Common myeloid progenitor, CD34-positive (primary cell): ENCODE measurements around the gene ITGB3BP.

ENCODE experiments used
- CTCF ChIA-PET: fragments of 350-600 bp; sonication (Branson Sonifier 250); formaldehyde crosslinking; loops from one replicate; lab custom pipeline; 2021; ENCODE audit warnings: antibody characterized with exemption; lab: Charles Lee
- POLR2A ChIA-PET: fragments of 350-600 bp; sonication (Branson Sonifier 250); formaldehyde crosslinking; loops from one replicate; lab custom pipeline; 2021; ENCODE audit warnings: antibody characterized with exemption; lab: Charles Lee
- DNase-seq, 3 donors: peaks; one replicate each; pipeline versions ENCODE4 v3.0.0 to v3.0.0-alpha.2; 2013
- H3K27ac ChIP-seq, 2 experiments: 1 replicate in 1 of 2; 2 replicates in 1 of 2; pipeline ENCODE4 v1.7.0; 2013; ENCODE audit warnings: inconsistent platforms in 2 of 2, low read length in 2 of 2, mild to moderate bottlenecking in 2 of 2, low read depth in 1 of 2, moderate library complexity in 1 of 2; ENCODE audit not compliant: severe bottlenecking in 2 of 2, insufficient read depth in 1 of 2, poor library complexity in 1 of 2
- H3K27me3 ChIP-seq, 5 experiments: replicated peaks in 2 of 5; 1 replicate in 3 of 5; 2 replicates in 2 of 5; pipeline versions ENCODE4 v1.6.1 to v1.7.0; 2013; ENCODE audit warnings: low read length in 4 of 5, mild to moderate bottlenecking in 2 of 5, moderate library complexity in 2 of 5, inconsistent platforms in 1 of 5; ENCODE audit not compliant: insufficient read depth in 5 of 5, control insufficient read depth in 4 of 5
- H3K36me3 ChIP-seq, 4 experiments: 1 replicate in 2 of 4; 2 replicates in 2 of 4; pipeline versions ENCODE4 v1.6.1 to v1.7.0; 2013; ENCODE audit warnings: low read length in 3 of 4, control low read depth in 1 of 4, mild to moderate bottlenecking in 1 of 4; ENCODE audit not compliant: control insufficient read depth in 4 of 4, insufficient read depth in 4 of 4
- H3K4me1 ChIP-seq, 4 experiments: 1 replicate in 3 of 4; 2 replicates in 1 of 4; pipeline versions ENCODE4 v1.6.1 to v1.7.1; 2013; ENCODE audit warnings: low read length in 3 of 4, mild to moderate bottlenecking in 3 of 4, control low read depth in 1 of 4, inconsistent platforms in 1 of 4, moderate library complexity in 1 of 4; ENCODE audit not compliant: control insufficient read depth in 4 of 4, insufficient read depth in 4 of 4; ENCODE audit errors: control extremely low read depth in 1 of 4
- H3K4me3 ChIP-seq, 7 experiments: 1 replicate in 4 of 7; 2 replicates in 3 of 7; pipeline versions ENCODE4 v1.5.1 to v1.7.0; 2013; ENCODE audit warnings: mild to moderate bottlenecking in 7 of 7, low read length in 6 of 7, moderate library complexity in 6 of 7, inconsistent platforms in 2 of 7, low read depth in 2 of 7, control low read depth in 1 of 7; ENCODE audit not compliant: insufficient read depth in 4 of 7, control insufficient read depth in 1 of 7; ENCODE audit errors: extremely low read depth in 1 of 7
- H3K9me3 ChIP-seq, 5 experiments: 1 replicate in 4 of 5; 2 replicates in 1 of 5; pipeline versions ENCODE4 v1.6.1 to v1.7.1; 2013; ENCODE audit warnings: low read length in 4 of 5, mild to moderate bottlenecking in 2 of 5, inconsistent platforms in 1 of 5, low read depth in 1 of 5, moderate library complexity in 1 of 5; ENCODE audit not compliant: control insufficient read depth in 4 of 5, insufficient read depth in 2 of 5; ENCODE audit errors: control extremely low read depth in 1 of 5
- WGBS: methylation state at CpG from one replicate; pipeline ENCODE4 v1.1.5; 2013; ENCODE audit not compliant: insufficient coverage; 5-methylcytosine and 5-hydroxymethylcytosine counted together

ITGB3BP gene

DNA sequence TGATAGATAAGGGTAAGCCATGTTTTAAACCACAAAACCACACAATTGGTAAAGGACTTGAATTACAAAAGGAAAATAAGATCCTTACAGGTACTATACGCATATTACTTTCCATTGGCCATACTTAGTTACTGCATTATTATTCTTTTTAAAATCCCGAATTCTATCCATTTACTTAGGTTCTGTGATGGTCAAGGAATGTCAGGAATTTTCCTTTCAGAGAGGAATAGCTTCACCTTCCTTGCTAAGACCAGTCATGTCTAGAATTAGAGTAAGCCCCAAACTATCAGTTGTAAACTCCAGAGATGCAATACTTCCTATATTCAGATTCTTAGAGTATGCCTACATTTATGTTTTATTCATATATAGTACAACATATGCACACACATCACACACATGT lies 14.0 kb upstream of the ITGB3BP start:
- no peaks in the 10 kb centered on the region for H3K27me3 ChIP-seq
- no peak for DNase-seq
- ChIA-PET POLR2A (interaction anchor here (1.2 kb wide), 1 partner anchor 344 kb away, joined by 3 read pairs; no protein-coding TSS in a partner anchor), CTCF (interaction anchor here (1.0 to 1.8 kb wide), 5 partner anchors 9 to 534 kb away, joined by 3 to 9 read pairs (median 3); no protein-coding TSS in a partner anchor)
- no peak overlapping the region for H3K27ac ChIP-seq
- H3K4me1 ChIP-seq = no peaks in the 10 kb centered on the region
- no peak overlapping the region for H3K4me3 ChIP-seq
- WGBS = 100% methylated on average over 1 of the region's 2 CpGs
- H3K36me3 ChIP-seq = peaks cover 0 to 20% (median 8%) of the 10 kb centered on the region in 4 experiments
- H3K9me3 ChIP-seq = no peaks in the 10 kb centered on the region

DNA sequence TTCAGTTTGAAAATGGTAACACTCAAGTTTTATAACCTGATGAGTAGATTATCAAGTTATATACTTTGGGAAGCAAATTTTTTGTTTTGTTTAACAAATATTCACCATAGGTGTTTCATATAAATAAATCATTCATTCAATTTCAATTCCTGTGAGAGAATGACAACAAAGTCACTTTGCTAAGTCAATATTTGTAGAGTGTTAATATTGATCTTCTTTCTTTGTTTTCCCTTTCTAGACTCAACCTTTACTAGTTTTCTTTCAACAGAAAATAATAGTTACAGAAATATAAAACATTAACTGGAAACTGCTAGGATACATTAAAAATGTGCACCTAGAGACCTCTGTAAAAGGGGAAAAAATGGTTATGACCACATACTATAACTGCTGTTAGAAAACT lies 11.4 kb upstream of the ITGB3BP start:
- ChIA-PET CTCF (no interaction called here), POLR2A (no interaction called here)
- H3K4me1 ChIP-seq = no peaks in the 10 kb centered on the region
- no peak overlapping the region for H3K4me3 ChIP-seq
- no peaks in the 10 kb centered on the region for H3K9me3 ChIP-seq
- H3K36me3 ChIP-seq = peaks cover 0 to 20% (median 8%) of the 10 kb centered on the region in 4 experiments
- no peak for DNase-seq
- H3K27me3 ChIP-seq = no peaks in the 10 kb centered on the region
- no peak overlapping the region for H3K27ac ChIP-seq

DNA sequence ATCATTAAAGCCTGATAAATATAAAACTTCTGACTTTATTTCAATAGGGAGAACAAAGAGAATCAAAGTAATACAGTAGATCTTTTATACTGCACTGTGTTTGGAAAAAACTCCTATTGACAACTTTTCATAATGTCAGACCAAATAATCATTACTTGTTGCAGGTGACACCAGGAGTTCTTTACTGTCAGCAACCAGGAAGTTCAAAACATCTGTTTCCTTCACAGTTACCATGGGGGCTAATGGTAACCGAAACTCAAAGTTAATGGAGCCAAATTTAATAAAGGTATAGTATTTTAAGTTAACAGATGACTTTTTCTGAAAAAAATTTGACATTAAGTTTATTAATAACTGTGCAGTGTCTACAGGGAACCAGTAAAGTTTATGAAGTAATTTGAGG lies 10.9 kb upstream of the ITGB3BP start:
- no peaks in the 10 kb centered on the region for H3K9me3 ChIP-seq
- no peaks in the 10 kb centered on the region for H3K27me3 ChIP-seq
- no peaks in the 10 kb centered on the region for H3K4me1 ChIP-seq
- ChIA-PET CTCF (interaction anchor here (0.6 kb wide), 1 partner anchor 10 kb away, joined by 3 read pairs; no protein-coding TSS in a partner anchor), POLR2A (no interaction called here)
- peak in 2 of 3 donors; percentile 9 to 62 for DNase-seq
- no peak overlapping the region for H3K4me3 ChIP-seq
- no CpG with 5 or more reads among the region's 1 CpG for WGBS
- no peak overlapping the region for H3K27ac ChIP-seq
- H3K36me3 ChIP-seq = peaks cover 0 to 20% (median 8%) of the 10 kb centered on the region in 4 experiments

DNA sequence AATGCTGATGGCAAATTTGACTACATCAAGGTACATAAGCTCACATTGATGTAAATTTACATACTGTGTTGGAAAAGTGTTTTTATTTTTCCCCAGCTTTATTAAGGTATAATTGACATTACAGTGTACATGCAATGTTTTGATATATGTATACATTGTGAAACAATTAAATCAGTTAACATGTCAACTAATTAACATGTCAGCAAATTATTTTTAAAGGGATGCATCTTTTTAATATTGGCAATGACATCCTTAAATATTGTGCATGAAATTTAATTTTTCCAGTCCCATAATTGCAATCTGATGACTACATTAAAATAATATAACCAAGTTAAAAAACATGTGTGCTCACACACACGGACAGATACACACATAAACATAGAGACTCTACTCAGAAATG lies 9.7 kb upstream of the ITGB3BP start:
- ChIA-PET POLR2A (no interaction called here), CTCF (no interaction called here)
- Histone ChIP-seq H3K27ac (no peak overlapping the region), H3K9me3 (no peaks in the 10 kb centered on the region), H3K36me3 (peaks cover 0 to 25% (median 8%) of the 10 kb centered on the region in 4 experiments), H3K4me3 (no peak overlapping the region), H3K27me3 (no peaks in the 10 kb centered on the region), H3K4me1 (no peaks in the 10 kb centered on the region)
- no CpG with 5 or more reads among the region's 1 CpG for WGBS
- no peak for DNase-seq

DNA sequence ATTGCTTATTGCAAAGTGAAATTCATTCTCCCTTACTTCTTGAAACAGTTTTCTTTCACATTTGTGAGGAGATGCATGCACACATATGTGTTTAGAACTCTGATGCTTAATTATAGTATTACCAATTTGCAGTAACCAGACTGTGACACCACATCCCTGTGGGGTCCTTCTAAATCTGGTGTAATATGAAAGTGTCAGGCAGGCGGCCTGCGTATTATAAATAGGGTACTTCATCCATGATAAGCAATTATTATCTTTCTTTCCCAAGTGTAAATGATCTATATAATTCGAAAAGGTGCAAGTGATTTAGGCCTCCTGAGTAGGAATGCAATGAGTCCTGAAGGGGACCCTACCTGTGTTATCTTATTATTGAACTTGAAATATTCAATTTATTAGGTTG lies 1.2 kb upstream of the ITGB3BP start:
- H3K4me1 ChIP-seq = peaks cover 6 to 24% (median 12%) of the 10 kb centered on the region in 4 experiments
- POLR2A ChIA-PET = no interaction called here
- H3K27me3 ChIP-seq = no peaks in the 10 kb centered on the region
- H3K27ac ChIP-seq = peak overlapping the region; percentile 96 to 97
- 83% methylated on average over 1 of the region's 3 CpGs for WGBS
- CTCF ChIA-PET = interaction anchor here (2.0 kb wide), 1 partner anchor 15 kb away, joined by 7 read pairs; no protein-coding TSS in a partner anchor
- no peaks in the 10 kb centered on the region for H3K9me3 ChIP-seq
- H3K36me3 ChIP-seq = peaks cover 0 to 5% (median 0%) of the 10 kb centered on the region in 4 experiments
- DNase-seq = peak in 2 of 3 donors; percentile 42 to 55
- H3K4me3 ChIP-seq = peak overlapping the region in 6 of 7 experiments; percentile 82 to 99 (median 96)

DNA sequence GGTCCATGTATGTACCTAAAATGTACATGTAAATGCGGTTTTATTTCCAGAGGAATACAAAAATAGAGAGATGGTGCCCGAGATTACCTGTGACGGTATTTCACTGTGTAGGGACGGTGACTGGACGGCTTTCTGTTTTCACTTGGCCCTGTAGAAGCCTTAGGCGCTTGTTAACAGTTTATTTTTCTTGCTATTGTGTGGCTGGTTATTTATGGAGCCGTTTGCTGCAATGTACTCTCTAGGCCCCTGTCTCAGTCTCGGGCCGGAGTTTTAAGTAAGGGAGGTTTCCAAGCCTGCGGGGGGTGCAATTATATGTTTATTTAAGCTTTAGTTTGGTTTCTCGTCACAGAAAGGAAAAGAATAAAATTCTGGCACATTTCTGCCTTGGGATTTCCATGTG lies 713 bp upstream of the ITGB3BP start:
- Histone ChIP-seq H3K9me3 (no peaks in the 10 kb centered on the region), H3K36me3 (peaks cover 0 to 5% (median 0%) of the 10 kb centered on the region in 4 experiments), H3K4me1 (peaks cover 6 to 24% (median 12%) of the 10 kb centered on the region in 4 experiments), H3K4me3 (peak overlapping the region; percentile 82 to 99 (median 96)), H3K27ac (peak overlapping the region; percentile 96 to 97), H3K27me3 (no peaks in the 10 kb centered on the region)
- ChIA-PET CTCF (interaction anchor here (2.0 kb wide), 1 partner anchor 15 kb away, joined by 7 read pairs; no protein-coding TSS in a partner anchor), POLR2A (no interaction called here)
- no peak for DNase-seq
- WGBS = 3% methylated on average over 8 of the region's 11 CpGs

DNA sequence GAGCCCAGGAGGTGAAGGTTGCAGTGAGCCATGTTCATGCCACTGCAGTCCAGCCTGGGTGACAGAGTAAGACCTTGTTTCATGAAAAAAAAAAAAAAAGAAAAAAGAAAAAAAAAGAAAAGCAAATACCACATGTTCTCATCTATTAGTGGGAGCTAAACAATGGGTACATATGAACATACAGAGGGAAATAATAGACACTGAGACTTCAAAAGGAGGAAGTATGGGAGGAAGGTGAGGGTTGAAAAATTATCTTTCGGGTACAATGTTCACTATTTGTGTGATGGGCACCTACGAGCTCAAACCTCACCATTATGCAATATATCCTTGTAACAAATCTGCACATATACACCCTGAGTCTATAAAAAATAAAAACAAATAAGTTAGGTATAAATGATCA lies 6.4 kb downstream of the ITGB3BP start:
- ChIA-PET POLR2A (no interaction called here), CTCF (no interaction called here)
- H3K9me3 ChIP-seq = peaks cover 0 to 1% (median 0%) of the 10 kb centered on the region in 5 experiments
- H3K27me3 ChIP-seq = no peaks in the 10 kb centered on the region
- H3K4me1 ChIP-seq = peaks cover 0 to 2% (median 0%) of the 10 kb centered on the region in 4 experiments
- peak in 1 of 3 donors; percentile 7 for DNase-seq
- no CpG with 5 or more reads among the region's 2 CpGs for WGBS
- H3K4me3 ChIP-seq = no peak overlapping the region
- peaks cover 0 to 6% (median 0%) of the 10 kb centered on the region in 4 experiments for H3K36me3 ChIP-seq
- H3K27ac ChIP-seq = no peak overlapping the region
